Psoas muscle (tissue), 8 donors: ENCODE data around the gene PTPN14. TPM values are rescaled to one million over a fixed set of nuclear protein-coding genes. Genes with fewer than 3 reads are reported as not detected.

Experiments used
- ATAC-seq, 4 donors: fragments of 200-7000 bp; cut with Tn5 transposase; one replicate each; pipeline ENCODE4 v1.9.1; 2020; ENCODE audit warnings: moderate library complexity in 3 of 4, mild to moderate bottlenecking in 2 of 4
- DNase-seq, 2 donors: peaks; one replicate each; pipeline ENCODE4 v3.0.0-alpha.2; 2020
- H3K27ac ChIP-seq: fragments of 200-600 bp; one replicate; pipeline ENCODE4 v1.8.0; 2022
- H3K27me3 ChIP-seq, 3 donors: fragments of 200-600 bp in 1 of 3; one replicate each; pipeline versions ENCODE4 v1.6.1 to v1.8.0; 2013 to 2022; ENCODE audit warnings: low read length in 2 of 3, mild to moderate bottlenecking in 2 of 3, moderate library complexity in 1 of 3; ENCODE audit not compliant: insufficient read depth in 3 of 3
- H3K36me3 ChIP-seq, 2 donors: fragments of 200-600 bp in 1 of 2; one replicate each; pipeline versions ENCODE4 v1.6.1 to v1.8.0; 2013 to 2022; ENCODE audit warnings: low read depth in 1 of 2, mild to moderate bottlenecking in 1 of 2, moderate library complexity in 1 of 2; ENCODE audit not compliant: insufficient read depth in 1 of 2
- H3K4me1 ChIP-seq: fragments of 200-600 bp; one replicate; pipeline ENCODE4 v1.8.0; 2022
- H3K4me3 ChIP-seq: fragments of 200-600 bp; one replicate; pipeline ENCODE4 v1.8.0; 2022; ENCODE audit warnings: mild to moderate bottlenecking
- H3K9me3 ChIP-seq: fragments of 200-600 bp; one replicate; pipeline ENCODE4 v1.8.0; 2022
- CTCF ChIP-seq: fragments of 200-600 bp; IDR thresholded peaks from one replicate; pipeline ENCODE4 v1.8.0; 2022; ENCODE audit warnings: antibody characterized with exemption
- WGBS, 3 donors: extraction: QIAGEN DNeasy Blood & Tissue Kit; methylation state at CpG; one replicate each; pipeline versions ENCODE4 v1.1.6 to v1.1.7; 2013; 5-methylcytosine and 5-hydroxymethylcytosine counted together
- intact Hi-C, 2 donors: fragments of 100-400 bp; cut with DNase I; formaldehyde crosslinking; loops; one replicate each; pipeline versions ENCODE4 v1.11.0 to v1.14.2; 2022
- polyA plus RNA-seq, 3 donors: library from polyadenylated mRNA; stranded (reverse); fragments of 200-250 nt; gene quantifications; one replicate each; pipeline ENCODE4 v1.2.3, GENCODE V29; 2013
- total RNA-seq, 4 donors: library from RNA; stranded (reverse); fragmentation: NEBNext Ultra II Directional in 2 of 4; extraction: Animal tissue kit (Norgen Biotek cat#: 25700) in 2 of 4; gene quantifications; one replicate each; pipeline versions ENCODE4 v1.2.1 to v1.2.4, GENCODE V29; 2021 to 2023
- donor health status: healthy with polysubstance abuse.
- donor health status: DM: no; HTN: no; CAD: no; lungs with moderate emphysema.
- donor health status: Bipolar disorder and iron deficiency.
- donor health status: healthy.
- donor health status: DM: yes; HTN: yes; CAD: no.
- donor health status: DM: no; HTN: no; CAD: no.
- donor health status: DM: no; HTN: no; CAD: no.
- donor health status: DM: yes; HTN: yes; CAD: no.

The PTPN14 gene
- total and polyA plus RNA-seq, 7 donors = 7.2 to 106 (median 50.8) TPM

DNA sequence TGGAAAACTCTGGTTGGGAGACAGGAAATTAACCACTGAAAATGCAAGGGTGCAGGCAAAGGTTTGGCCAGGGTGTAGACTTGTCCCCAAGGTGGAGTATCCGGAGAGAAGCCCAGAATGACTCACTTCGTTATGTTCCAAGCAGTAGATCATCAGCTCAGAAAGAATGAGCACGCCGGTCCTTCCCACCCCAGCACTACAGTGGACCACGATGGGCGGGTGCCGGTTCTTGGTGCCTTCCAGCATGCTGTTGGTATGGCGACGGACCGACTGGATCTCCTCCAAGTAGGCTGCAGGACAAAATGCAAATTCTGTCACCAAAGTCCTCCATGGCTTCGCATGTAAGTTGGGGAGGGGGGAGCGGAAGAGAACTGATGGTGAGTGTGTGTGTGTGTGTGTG is 187.0 kb downstream of the PTPN14 start:
- H3K36me3 ChIP-seq = peaks cover 2 to 53% of the 10 kb centered on the region in 2 donors
- no peak for TF ChIP-seq CTCF
- intact Hi-C loops = loop anchor here (5.0 to 10.0 kb wide), 2 partner anchors 188 to 190 kb away; partner anchors contain the start of gene PTPN14 (in 2 of the 2)
- no peak overlapping the region for H3K4me3 ChIP-seq
- 44 to 57% (median 51%) methylated on average over 12 of the region's 12 CpGs for WGBS, 3 donors
- peak overlapping the region; percentile 87 for H3K27ac ChIP-seq
- DNase-seq (peak; percentile 49 to 72), ATAC-seq (peak in 3 of 4 donors; percentile 52 to 65 (median 60))
- H3K27me3 ChIP-seq = no peaks in the 10 kb centered on the region
- no peaks in the 10 kb centered on the region for H3K9me3 ChIP-seq
- H3K4me1 ChIP-seq = peaks cover 27% of the 10 kb centered on the region

GRCh38 chr1:214363386-214363785 is 188.0 kb downstream of the PTPN14 start:
- Histone ChIP-seq H3K4me1 (peaks cover 27% of the 10 kb centered on the region), H3K36me3 (peaks cover 2 to 52% of the 10 kb centered on the region in 2 donors), H3K27me3 (no peaks in the 10 kb centered on the region), H3K27ac (peak overlapping the region; percentile 87), H3K9me3 (no peaks in the 10 kb centered on the region), H3K4me3 (no peak overlapping the region)
- DNase-seq (no peak), ATAC-seq (no peak)
- intact Hi-C loops = loop anchor here (5.0 to 10.0 kb wide), 2 partner anchors 189 to 191 kb away; partner anchors contain the start of gene PTPN14 (in 2 of the 2)
- no peak for TF ChIP-seq CTCF
- WGBS, 3 donors = 62 to 73% (median 68%) methylated on average over 4 of the region's 4 CpGs

DNA sequence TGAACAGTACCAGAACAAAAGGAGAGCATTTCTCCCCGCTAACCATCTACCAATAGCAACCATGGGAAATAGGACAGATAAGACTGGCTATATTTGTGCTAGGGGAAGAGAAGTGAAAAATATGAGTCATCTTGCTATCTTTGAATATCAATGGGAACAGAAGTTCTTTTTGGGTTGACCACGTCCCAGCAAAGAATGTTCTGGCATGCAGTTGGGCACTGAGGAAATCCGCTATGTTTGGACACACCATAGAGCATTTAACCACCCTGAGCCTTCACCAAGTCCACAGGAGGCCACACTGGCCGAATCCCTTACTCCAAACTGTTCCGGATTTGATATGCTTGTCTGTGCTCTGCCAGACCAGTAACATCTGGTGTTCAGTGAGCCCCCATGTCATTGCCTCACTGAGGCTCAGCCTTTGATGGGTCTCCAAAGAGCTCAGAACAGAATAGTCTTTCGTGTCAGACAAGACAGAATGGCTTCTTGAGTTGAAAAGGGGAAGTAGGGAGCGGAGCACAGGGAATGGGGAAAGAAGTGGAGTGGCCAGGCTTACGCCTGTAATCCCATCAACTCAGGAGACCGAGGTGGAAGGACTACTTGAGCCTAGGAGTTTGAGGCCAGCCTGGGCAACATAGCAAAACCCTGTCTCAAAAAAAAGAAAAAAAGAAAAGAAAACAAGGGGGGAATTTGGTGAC is 189.1 kb downstream of the PTPN14 start:
- 33 to 48% (median 33%) methylated on average over 9 of the region's 9 CpGs for WGBS, 3 donors
- H3K27ac ChIP-seq = peak overlapping the region; percentile 87
- H3K4me1 ChIP-seq = peaks cover 27% of the 10 kb centered on the region
- peak; percentile 93 to 95 (median 93) for ATAC-seq
- DNase-seq = peak; percentile 51 to 80
- H3K27me3 ChIP-seq = no peaks in the 10 kb centered on the region
- H3K9me3 ChIP-seq = no peaks in the 10 kb centered on the region
- H3K36me3 ChIP-seq = peaks cover 2 to 54% of the 10 kb centered on the region in 2 donors
- intact Hi-C loops = loop anchor here (5.0 to 10.0 kb wide), 2 partner anchors 190 to 192 kb away; partner anchors contain the start of gene PTPN14 (in 2 of the 2)
- no peak overlapping the region for H3K4me3 ChIP-seq
- no peak for TF ChIP-seq CTCF

GRCh38 chr1:214361636-214362035 is 189.8 kb downstream of the PTPN14 start:
- ATAC-seq = peak in 3 of 4 donors; percentile 14 to 61 (median 29)

More at GRCh38 chr1:214361636-214362035, 189.8 kb downstream of the PTPN14 start:
- Histone ChIP-seq H3K9me3 (no peaks in the 10 kb centered on the region), H3K4me3 (no peak overlapping the region), H3K27ac (peak overlapping the region; percentile 87), H3K27me3 (no peaks in the 10 kb centered on the region), H3K4me1 (peaks cover 27% of the 10 kb centered on the region), H3K36me3 (peaks cover 5 to 58% of the 10 kb centered on the region in 2 donors)
- intact Hi-C loops = loop anchor here (5.0 to 10.0 kb wide), 2 partner anchors 191 to 193 kb away; partner anchors contain the start of gene PTPN14 (in 2 of the 2)
- WGBS, 3 donors = 10 to 39% (median 11%) methylated on average over 1 of the region's 1 CpG
- TF ChIP-seq CTCF = no peak
- no peak for DNase-seq
